Esophagus squamous epithelium (tissue), 4 donors: Measurements from ENCODE around the gene CATSPERB.

Experiments used
- CTCF ChIP-seq, 6 experiments: fragments of 450-650 bp in 4 of 6; fragments of 200-600 bp in 2 of 6; sonication (generic) in 2 of 6; IDR thresholded peaks; one replicate each; pipeline ENCODE4 v1.5.1; 2016 to 2019; ENCODE audit warnings: antibody characterized with exemption in 6 of 6, mild to moderate bottlenecking in 4 of 6, moderate library complexity in 4 of 6
- POLR2A ChIP-seq, 4 donors: fragments of 450-650 bp; IDR thresholded peaks; one replicate each; pipeline ENCODE4 v1.6.1; 2017; ENCODE audit warnings: antibody characterized with exemption in 4 of 4, mild to moderate bottlenecking in 4 of 4, moderate library complexity in 3 of 4

GRCh38 chr14:91580876-91581577 lies 150.9 kb downstream of the CATSPERB start:
- TF ChIP-seq CTCF (IDR thresholded peaks at IDR 0.05) (no peak), POLR2A (IDR thresholded peaks at IDR 0.05) (no peak)
